NOMO-1 (cell line): Measurements from ENCODE around the gene RALGPS1.

ENCODE experiments used
- DNase-seq, 2 experiments: peaks; one replicate each; lab custom pipeline; 2025; ENCODE audit not compliant: unreplicated experiment in 2 of 2; lab: John Stamatoyannopoulos, UW

The RALGPS1 gene

DNA sequence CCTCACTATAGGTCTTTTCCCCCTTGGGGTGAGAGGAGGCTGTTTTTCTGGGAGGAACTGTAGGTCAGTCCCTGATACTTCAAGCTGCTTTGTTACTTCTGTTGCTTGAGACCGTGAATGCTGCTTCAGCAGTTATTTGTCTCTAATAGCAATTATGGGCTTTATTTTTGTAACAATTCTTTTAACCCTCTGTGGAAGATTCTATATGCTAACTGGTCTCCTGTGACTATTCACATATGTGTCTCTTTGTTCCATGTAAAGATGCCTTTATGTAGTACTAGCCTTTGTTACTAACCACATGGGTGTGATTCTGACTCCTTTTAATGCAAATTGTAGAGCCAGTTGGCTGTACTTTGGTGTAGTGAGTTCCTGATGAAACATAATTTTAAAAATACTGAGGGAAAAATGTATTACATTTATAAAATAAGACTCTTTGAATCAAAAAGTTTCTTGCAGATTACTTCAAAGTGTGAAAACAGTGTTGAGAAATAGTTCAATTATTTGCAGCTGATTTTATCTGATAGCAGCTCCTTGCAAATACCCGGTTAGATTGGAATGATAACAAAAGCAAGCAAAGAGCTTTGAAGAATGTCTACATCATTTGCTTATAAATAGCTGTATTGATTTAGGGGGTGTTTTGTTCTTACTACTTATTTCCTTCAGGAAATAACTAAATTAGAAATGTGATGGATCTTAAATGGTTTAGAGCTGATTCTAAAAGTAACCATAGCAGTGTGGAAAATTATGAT lies 161.2 kb downstream of the RALGPS1 start:
- no peak for DNase-seq

DNA sequence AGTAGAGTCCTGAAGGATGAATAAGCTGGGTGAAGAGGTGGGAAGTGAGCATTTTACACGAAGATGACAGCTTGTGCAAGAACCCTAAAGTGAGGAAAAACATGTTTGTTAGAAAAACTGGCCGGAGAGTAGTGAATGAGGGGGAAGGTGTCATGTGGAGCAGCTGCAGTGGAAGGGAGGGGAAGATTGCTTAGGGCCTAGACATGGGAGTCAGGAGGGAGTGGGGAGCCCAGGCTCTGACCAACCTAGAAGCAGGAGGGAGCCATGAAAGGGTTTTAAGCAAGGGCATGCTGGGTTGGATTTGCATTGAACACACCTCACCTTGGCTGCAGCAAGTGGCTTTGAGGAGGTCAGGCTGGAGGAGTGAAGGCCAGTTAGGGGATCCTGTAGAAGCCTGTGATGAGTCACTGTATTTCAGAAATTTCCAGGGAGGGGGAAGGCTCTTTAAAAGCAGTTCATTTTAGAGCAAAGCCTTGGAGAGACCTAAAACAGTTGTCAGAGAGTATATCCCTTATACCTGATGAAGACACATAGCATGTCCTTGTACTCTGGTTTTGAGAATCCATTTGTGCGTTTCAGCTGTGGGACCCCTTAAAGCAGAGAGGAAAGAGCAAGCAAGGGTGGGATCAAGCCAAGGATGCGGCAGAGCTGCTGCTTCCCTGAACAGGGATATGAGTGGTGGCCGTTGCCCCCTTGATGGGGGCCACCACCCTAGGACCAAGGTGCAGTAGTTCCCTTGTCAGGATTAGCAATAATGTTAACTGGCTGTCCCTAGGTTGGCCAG lies 162.5 kb downstream of the RALGPS1 start:
- DNase-seq: no peak

DNA sequence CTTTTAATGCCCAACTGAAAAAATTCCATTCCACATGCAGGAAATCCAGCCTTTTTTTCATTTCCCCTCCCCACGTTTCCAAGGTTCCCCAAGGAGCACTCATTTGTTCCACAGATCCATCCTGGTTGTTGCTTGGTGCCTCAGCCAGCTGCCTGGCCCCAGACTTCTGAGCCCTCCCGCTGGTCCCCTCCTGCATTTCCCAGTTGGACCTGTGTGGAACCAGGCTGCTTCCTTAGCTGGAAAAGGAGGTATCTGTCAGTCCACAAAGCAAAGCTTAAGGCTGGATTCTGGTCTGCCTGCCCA lies 163.0 kb downstream of the RALGPS1 start:
- no peak for DNase-seq

DNA sequence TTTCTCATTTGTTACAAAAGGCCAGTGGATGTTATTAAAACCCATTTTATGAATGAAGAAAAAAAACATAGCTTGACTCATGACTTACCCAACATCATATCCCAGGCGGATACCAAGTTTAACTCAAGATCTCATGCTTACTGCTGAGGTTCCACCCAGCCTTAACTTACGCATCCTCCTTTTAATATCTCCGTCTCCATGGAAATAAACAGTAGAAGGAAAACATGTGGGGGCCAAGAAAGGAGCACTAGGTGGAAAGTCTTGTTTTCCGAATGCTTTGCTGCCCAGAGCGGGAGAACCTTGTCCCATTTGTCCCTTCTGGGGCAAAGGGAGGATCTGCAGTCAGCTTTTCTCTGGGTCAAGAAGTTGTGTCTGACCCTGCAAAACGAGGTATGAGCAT lies 163.8 kb downstream of the RALGPS1 start:
- no peak for DNase-seq

DNA sequence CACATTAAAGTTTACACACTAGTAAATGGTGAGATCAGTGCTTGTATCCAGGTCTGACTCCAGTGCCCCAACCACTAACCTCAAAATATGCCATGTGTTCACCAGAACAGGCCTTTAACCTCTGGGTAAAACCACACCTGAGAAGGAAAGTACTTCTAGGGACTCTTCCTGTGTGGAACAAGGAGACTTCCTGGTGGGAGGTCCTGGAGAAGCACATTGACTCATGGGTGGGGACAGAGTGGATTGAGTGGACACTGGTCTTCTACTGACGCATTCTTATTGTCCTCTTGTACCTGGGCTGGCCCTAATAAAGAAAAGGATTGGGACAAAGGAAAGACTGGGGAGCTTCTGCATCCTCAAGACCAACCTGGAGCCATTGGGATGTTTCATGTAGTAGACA lies 164.4 kb downstream of the RALGPS1 start:
- no peak for DNase-seq

DNA sequence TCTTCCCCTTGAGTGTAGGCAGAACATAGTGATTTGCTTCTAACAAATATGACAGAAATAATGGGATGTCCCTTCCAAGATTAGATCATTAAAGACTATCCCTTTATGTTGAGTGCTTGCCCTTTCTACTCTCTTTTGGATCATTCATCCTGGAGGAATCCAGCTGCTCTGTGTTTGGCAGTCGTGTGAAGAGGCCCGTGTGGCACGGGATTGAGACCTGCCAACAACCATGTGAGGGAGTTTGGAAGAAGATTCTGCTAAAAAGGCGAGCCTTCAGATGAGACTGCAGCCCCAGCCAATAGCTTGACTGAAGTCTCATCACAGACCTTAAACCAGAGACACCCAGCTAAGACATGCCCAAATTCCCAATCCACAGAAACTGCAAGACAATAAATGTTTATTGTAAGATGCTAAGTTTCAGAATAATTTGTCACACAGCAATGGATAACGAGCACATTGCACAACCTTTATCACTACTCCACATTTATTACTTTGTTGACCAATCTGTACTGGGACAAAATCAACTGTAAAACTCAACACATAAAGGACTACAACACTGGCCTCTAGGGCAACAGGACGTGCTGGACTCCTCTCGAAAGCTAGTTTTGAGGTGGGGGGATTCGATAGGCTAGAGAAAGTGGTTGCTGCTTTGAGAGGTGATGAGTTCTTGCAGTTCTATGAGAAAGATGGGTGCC lies 165.0 kb downstream of the RALGPS1 start:
- DNase-seq: no peak

DNA sequence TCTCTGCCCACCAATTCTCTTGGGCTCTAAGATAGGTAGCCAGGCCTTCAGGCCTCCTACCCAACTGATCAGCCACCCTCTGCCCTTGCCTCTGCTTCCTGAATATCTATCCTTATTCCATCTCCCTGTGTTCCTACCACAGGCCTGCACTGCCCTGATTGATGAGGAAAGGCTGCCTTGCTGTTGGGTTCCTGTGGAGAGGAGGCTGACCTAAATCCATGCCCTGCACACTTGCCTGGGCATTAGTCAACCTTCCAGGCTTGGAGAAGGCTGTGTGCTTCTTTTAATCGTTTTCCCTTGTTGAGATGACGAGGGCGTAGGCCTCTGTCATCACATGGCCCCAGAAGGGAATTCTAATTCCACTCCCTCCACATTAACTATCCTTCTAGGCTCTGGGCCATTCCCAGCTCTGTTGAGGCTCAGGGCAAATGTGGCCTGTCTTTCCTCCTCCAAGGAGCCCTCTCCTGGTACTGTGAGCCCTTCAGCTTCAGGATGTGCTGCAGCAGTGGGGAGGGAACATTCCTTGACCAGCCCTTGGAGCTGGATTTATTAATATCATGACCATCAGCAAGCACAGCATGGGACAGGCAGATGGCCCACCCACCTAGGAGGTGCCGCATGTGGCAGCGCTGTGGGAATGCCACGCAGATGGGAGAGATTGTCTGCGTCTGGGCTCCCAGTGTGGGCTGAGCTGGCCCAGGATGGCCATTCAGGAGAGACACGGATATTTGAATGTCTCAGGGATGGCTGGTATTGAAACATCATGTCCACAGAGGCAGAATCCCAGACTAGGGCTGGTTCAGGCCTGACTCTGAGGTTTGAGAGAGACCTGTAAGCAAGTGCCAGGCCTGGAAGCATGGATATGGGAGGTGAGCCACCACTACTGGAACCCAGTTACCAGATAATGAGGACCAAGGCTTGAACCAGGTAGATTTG lies 166.9 kb downstream of the RALGPS1 start:
- DNase-seq: no peak

DNA sequence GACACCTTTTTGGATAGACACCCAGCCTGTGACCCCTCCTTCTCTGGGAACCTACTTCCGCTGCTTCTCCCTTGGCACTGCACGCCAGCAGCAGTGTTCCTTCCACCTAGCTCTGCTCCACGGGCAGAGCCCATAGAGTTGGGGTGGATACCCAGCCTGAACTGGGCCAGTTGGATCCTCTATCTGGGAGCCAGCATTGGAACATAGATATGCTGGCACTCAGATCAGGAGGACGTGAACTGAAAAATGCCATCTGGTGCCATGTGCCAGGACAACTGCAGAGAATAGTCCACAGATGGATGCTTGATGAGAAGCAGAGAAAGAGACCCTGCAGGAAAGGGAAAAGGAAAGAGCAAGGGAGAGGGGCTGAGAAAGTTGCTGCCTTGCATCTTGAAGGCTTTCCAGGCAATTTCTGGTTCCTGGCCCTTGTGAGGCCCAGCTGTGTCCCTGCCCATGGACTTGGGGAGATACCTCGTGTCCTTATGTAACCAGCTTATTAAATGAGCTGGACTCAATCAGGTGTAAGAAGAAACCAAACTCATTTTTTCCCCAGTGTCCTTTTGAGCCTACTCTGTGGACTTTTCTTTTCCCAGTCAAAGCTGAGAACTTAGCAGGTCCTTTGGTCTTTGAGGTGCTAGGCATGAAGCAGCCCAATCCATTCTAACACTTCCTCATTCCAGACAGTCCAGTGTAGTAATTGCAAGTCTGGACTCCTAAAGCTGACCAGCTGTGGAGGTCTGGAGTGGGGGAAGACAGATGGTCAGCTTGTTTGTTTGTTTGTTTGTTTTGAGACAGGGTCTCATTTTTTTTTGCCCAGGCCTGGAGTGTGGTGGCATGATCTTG lies 168.8 kb downstream of the RALGPS1 start:
- no peak for DNase-seq

DNA sequence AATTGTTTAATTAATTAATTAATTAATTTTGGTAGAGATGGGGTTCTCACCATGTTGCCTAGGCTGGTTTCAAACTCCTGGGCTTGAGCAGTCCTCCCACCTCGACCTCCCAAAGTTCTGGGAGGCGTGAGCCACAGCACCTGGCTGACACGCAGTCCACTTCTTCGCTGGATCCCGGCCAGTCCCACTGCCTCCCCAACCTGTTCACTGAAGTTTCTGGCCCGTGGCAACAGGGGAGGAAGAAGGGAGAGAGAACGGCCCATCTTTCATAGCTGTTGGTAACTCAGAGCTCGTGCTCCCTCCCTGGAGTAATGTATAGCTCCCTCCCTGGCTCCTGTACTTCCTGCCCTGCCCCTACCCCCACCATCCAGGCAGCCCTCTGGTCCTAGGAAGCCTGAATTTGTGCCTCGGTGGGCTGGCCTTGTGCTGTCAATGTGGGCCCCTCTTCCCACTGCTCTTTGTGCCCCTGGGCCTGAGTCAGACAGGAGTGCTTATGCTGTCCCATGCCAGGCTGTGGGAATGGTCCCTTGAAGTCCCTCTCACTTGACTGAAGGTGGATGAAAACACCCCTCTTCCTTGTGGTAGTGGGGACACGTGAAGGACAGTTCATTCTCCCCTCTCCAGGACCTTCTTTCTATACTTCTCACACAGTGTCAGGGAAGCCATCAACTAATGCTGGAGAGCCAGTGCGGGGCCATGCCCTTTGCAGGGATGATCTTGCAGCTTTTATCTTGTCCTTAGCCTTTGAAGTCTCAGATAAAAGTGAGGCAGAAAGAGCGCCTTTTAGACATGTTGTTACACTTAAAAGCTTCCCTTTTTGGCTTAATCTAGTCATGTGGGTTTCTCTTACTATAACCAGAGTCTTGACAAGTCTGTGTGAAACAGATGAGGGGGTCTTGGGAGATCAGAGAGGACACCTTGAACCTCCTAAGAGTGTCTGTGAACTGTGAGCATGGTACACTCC lies 169.8 kb downstream of the RALGPS1 start:
- no peak for DNase-seq

DNA sequence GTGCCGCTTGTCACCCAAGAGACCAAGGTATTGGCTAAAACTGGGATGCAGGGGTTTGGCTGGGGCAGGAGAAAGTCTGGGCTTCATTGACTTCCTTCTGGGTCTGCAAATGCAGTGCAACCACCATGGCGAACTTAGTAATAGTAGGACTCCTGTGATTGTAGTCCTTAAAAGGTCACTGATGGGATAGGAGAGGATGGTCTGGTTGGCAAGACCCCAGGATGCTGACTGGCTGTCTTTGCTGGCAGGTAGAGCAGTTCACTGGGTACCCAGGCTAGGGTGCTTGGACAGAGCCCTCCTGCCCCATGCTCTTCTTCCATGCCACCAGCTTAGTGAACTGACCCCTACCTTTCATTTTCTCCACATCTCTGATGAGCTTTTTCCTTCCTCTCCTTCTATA lies 170.6 kb downstream of the RALGPS1 start:
- no peak for DNase-seq

DNA sequence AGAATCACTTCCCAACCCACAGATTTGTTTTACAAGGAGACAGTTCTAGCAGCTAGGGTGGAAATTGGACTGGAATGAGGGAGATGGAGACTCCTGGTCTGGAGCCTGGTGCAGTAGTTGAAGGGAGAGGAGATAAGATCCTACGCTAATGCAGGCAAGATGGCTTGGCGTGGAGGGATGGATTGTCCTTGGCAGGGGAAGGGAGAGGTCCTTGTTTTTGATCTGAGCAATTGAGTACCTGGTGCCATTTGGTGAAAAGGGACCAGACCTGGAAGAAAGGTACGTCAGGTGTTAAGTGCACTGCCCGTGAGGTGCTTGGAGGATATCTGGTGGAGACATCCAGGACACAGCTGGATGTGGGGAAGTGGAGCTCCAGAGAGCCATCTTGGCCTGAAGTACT lies 172.2 kb downstream of the RALGPS1 start:
- DNase-seq: no peak

DNA sequence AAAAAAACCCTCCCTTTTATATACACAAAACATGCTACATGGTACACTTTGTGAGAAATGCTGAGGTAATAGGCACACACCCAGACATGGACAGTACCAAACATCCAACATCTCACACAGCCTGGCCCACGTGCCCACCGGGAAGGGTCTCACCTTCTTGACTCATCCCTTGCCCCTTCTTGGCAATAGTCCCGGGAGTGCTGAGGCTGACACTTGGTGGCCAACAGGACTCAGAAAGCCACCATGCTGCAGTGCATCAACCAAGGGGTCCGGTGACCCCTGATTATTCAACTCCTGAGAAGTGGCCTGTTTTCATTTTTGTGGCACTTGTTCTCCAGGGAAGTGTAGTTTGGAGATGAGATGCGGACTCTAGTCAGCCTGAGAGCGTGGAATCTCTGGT lies 172.8 kb downstream of the RALGPS1 start:
- DNase-seq: no peak

DNA sequence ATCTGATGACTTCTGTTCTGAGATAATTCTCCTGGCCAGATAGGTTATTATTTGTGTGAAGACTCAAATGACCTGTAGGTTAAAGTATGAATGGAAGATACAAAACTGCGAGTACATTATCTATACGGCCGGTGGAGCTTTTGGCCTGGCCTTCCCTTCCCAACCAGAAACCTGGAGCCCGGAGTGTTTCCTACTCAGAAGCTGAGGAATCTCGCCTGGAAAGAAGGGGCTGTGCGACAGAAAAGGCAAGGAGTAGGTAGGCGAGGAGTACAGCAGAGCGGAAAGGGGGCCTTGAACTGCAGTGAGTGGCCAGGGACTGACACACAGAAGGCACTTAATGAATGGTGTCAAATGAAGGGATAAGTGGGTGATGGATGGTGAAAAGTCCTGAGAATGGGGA lies 173.3 kb downstream of the RALGPS1 start:
- no peak for DNase-seq

DNA sequence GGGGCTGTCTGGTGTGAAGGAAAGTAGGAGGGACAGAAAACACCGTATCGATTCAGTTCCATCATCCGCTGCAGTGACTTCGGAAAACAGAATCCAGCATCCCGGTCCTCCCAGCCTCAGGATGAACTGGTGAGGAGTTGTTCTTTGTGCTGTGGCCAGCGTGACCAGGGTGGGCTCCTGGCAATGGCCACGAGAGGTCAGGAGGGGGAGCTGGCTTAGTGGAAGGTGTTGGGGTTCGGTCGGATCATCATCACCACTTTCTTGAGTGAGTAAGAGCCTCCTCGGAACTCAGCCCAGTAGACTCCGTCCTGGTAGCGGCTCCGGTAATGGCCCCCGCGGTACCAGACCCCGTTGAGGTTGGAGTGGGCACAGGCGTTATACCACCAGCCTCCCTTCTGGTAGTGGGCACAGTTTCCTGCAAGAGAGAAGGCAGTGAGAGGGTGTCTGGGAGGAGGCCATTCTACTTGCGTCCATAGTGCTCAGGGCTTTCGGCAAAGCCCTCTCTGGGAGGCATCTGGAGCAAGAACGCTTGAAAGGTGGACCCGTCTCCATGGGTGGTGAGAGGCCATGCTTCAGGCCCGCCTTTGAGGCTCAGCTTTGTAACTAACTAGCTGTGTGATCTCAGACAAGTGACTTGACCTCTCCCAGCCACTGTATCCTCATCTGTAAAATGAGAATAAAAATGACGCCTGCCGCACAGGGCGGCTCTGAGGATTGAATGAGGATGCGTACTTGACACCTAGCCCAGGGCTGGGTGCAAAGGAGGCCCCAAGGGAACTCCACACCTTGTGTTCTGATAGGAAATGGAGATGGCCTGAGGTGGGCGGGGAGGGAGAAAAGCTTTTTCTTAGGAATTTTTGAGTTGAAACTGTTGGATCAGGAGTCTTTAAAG lies 174.4 kb downstream of the RALGPS1 start:
- DNase-seq: no peak

DNA sequence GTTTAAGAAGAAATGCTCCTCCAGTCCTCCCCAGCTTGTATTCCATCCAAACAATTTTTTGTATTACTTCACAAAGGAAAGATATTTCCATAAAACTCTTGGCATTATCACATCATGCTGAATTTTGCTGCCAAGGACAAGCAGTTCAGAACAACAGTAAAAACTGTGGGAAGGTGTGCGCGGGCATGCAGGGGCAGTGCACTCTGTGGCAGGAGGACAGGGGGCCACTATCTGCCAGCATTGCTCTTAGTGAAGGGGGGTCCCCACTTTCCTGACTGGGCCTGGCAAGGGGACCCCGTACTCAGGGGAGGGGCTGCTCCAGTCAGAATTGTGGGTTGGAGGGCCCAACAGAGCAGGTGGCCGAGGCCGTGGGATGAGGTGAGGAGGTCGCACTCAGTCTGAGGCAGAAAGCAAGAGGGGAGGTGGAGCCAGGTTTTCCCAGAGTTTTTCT lies 175.1 kb downstream of the RALGPS1 start:
- DNase-seq: no peak

DNA sequence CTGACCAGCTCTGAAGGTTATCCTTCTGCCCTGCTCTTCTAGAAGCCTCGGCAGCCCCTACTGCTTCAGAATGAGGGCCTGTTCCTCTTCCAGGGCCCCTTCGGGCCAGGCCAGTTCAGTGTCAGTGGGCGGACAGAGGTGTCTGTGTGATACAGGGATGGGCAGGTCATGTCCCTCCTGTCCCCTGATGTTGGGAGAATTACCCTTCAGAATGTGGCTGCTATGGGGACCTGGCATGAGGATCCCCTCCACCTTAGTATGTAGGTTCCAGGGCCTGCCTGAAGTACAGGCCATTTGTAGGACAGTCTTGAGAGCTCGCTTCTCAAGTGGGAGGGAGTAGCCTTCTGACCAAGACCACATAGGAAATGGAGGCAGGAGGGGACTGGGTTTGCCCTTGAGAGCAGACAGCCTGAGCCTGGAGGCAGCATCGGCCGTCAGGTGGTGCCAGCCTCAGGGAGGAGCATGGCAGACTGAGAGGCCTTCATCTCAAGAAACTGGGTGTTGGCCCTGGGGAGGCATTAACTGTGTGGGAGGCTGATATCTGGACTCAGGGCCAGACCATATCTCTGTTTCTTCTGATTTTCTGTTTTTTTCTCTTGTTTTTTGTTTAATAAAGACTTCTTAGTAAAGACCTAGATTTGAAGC lies 175.9 kb downstream of the RALGPS1 start:
- no peak for DNase-seq

DNA sequence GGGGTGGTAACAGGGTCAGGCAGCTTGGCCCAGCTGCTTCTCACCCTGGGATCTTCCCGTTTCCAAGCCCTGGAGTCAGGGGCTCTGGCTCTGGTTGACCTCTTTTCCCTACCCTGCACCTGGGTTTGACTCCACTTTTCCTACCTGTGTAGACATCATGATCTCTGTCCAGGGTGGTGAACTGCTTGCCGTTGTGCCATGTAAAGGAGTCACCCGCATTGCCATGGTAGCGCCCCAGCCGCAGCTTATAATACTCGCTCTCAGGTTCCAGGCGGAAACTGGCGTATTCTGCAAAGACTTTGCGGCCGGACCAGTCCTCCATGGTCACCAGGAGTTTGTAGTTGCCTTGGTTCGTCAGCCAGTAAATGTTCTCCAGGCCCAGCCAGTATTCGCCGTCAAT lies 176.9 kb downstream of the RALGPS1 start:
- DNase-seq: no peak
